B cell (primary cell): Measurements from ENCODE around the gene RASA2. TPM values are rescaled to one million over a fixed set of nuclear protein-coding genes. Genes with fewer than 3 reads are reported as not detected.

Source experiments
- ATAC-seq: fragments of 200-7000 bp; cut with Tn5 transposase; one replicate; pipeline ENCODE4 v1.10.0; 2021; ENCODE audit warnings: low read depth, mild to moderate bottlenecking, moderate number of reproducible peaks, moderate library complexity
- CTCF ChIA-PET: fragments of 350-600 bp; sonication (Branson Sonifier 250); formaldehyde crosslinking; loops from one replicate; lab custom pipeline; 2021; ENCODE audit warnings: antibody characterized with exemption, inconsistent platforms; lab: Charles Lee
- POLR2A ChIA-PET: fragments of 350-600 bp; sonication (Branson Sonifier 250); formaldehyde crosslinking; loops from one replicate; lab custom pipeline; 2021; ENCODE audit warnings: antibody characterized with exemption; lab: Charles Lee
- DNase-seq: peaks from one replicate; pipeline ENCODE4 v3.0.0; 2013
- H2AFZ ChIP-seq: 2 replicates; pipeline ENCODE4 v1.6.1; 2012; ENCODE audit warnings: mild to moderate bottlenecking, low read depth, low read length; ENCODE audit not compliant: insufficient read depth, poor library complexity, severe bottlenecking
- H3K27ac ChIP-seq, 2 donors: 1 replicate in 1 of 2; 2 replicates in 1 of 2; pipeline ENCODE4 v1.5.1; 2012 to 2013; ENCODE audit warnings: low read length in 2 of 2, mild to moderate bottlenecking in 2 of 2, moderate library complexity in 1 of 2
- H3K27me3 ChIP-seq, 4 experiments: fragments of 200-600 bp in 1 of 4; sonication (generic) in 1 of 4; replicated peaks in 1 of 4; 1 replicate in 2 of 4; 2 replicates in 2 of 4; pipeline versions ENCODE4 v1.6.1 to v1.7.0; 2013 to 2016; ENCODE audit warnings: low read length in 3 of 4, mild to moderate bottlenecking in 2 of 4, mixed read lengths in 1 of 4, moderate library complexity in 1 of 4; ENCODE audit not compliant: insufficient read depth in 4 of 4, control insufficient read depth in 3 of 4; ENCODE audit errors: control extremely low read depth in 1 of 4
- H3K36me3 ChIP-seq, 2 experiments: replicated peaks in 1 of 2; 1 replicate in 1 of 2; 2 replicates in 1 of 2; pipeline versions ENCODE4 v1.6.1 to v1.7.1; 2013; ENCODE audit warnings: low read length in 1 of 2; ENCODE audit not compliant: insufficient read depth in 2 of 2, control insufficient read depth in 1 of 2; ENCODE audit errors: control extremely low read depth in 1 of 2, extremely low read depth in 1 of 2
- H3K4me1 ChIP-seq, 2 donors: fragments of 200-600 bp in 1 of 2; sonication (generic) in 1 of 2; 1 replicate in 1 of 2; 2 replicates in 1 of 2; pipeline versions ENCODE4 v1.5.1 to v1.6.1; 2013 to 2017; ENCODE audit warnings: low read length in 2 of 2; ENCODE audit not compliant: control insufficient read depth in 2 of 2, insufficient read depth in 2 of 2
- H3K4me2 ChIP-seq: replicated peaks from 2 replicates; pipeline ENCODE3; 2012; ENCODE audit warnings: mild to moderate bottlenecking, low read depth, low read length; ENCODE audit not compliant: poor library complexity, severe bottlenecking
- H3K4me3 ChIP-seq, 5 experiments: fragments of 200-600 bp in 1 of 5; sonication (generic) in 1 of 5; 1 replicate in 3 of 5; 2 replicates in 2 of 5; pipeline versions ENCODE4 v1.5.1 to v1.7.0; 2011 to 2016; ENCODE audit warnings: low read length in 4 of 5, mild to moderate bottlenecking in 4 of 5, low read depth in 2 of 5, control low read depth in 1 of 5, moderate library complexity in 1 of 5; ENCODE audit not compliant: insufficient read depth in 1 of 5; ENCODE audit errors: control extremely low read depth in 1 of 5, extremely low read depth in 1 of 5
- H3K79me2 ChIP-seq: fragments of 200-600 bp; sonication (generic); one replicate; pipeline ENCODE4 v1.6.0; 2016; ENCODE audit warnings: low read length; ENCODE audit not compliant: control insufficient read depth, insufficient read depth
- H3K9ac ChIP-seq: fragments of 200-600 bp; sonication (generic); 2 replicates; pipeline ENCODE4 v1.6.1; 2017; ENCODE audit warnings: mild to moderate bottlenecking, low read length, moderate library complexity
- H3K9me3 ChIP-seq, 3 donors: one replicate each; pipeline versions ENCODE4 v1.6.1 to v1.7.1; 2013; ENCODE audit warnings: low read length in 2 of 3; ENCODE audit not compliant: control insufficient read depth in 2 of 3, insufficient read depth in 1 of 3; ENCODE audit errors: control extremely low read depth in 1 of 3
- H4K20me1 ChIP-seq: 2 replicates; pipeline ENCODE4 v1.6.0; 2012; ENCODE audit warnings: mild to moderate bottlenecking, low read length; ENCODE audit not compliant: insufficient read depth, control insufficient read depth, poor library complexity, severe bottlenecking
- H3K27ac Mint-ChIP-seq: one replicate; pipeline ENCODE4 v1.8.0; 2021; ENCODE audit warnings: mixed read lengths
- H3K27me3 Mint-ChIP-seq: one replicate; pipeline ENCODE4 v1.8.0; 2021; ENCODE audit warnings: mixed read lengths
- H3K4me1 Mint-ChIP-seq: one replicate; pipeline ENCODE4 v1.8.0; 2021; ENCODE audit warnings: mixed read lengths
- H3K4me3 Mint-ChIP-seq: one replicate; pipeline ENCODE4 v1.8.0; 2021; ENCODE audit warnings: mixed read lengths
- H3K9me3 Mint-ChIP-seq: one replicate; pipeline ENCODE4 v1.8.0; 2022; ENCODE audit warnings: mixed read lengths; ENCODE audit not compliant: insufficient read depth
- EZH2 ChIP-seq: IDR thresholded peaks from 2 replicates; pipeline ENCODE4 v1.6.1; 2012; ENCODE audit warnings: borderline replicate concordance, low read depth, mild to moderate bottlenecking, moderate library complexity, low read length; ENCODE audit not compliant: insufficient read depth, poor library complexity, severe bottlenecking
- WGBS: methylation state at CpG from one replicate; pipeline ENCODE4 v1.1.5; 2013; ENCODE audit warnings: missing lambda C conversion rate; ENCODE audit not compliant: insufficient coverage; 5-methylcytosine and 5-hydroxymethylcytosine counted together
- intact Hi-C: fragments of 100-400 bp; cut with micrococcal nuclease; formaldehyde crosslinking; loops from one replicate; pipeline ENCODE4 v1.10.0; 2022
- polyA plus RNA-seq: library from polyadenylated mRNA; depleted of rRNA; stranded (reverse); fragments of >200 nt; gene quantifications from 2 replicates; pipeline ENCODE4 v1.2.3, GENCODE V29; 2012
- total RNA-seq, 2 donors: library from RNA; stranded (reverse); fragments of 120-200 nt in 1 of 2; gene quantifications; 1 replicate in 1 of 2; 2 replicates in 1 of 2; pipeline versions ENCODE4 v1.2.3 to v1.2.4, GENCODE V29; 2013 to 2022
- TF ChIP-seq, protein P1 (sequence below): fragments of 200-600 bp; IDR thresholded peaks from one replicate; pipeline ENCODE4 v1.8.0; 2022; ENCODE audit warnings: antibody characterized with exemption, mild to moderate bottlenecking

RASA2 gene
- total and polyA plus RNA-seq, 2 donors (not counting 1 experiment from before 2014, with no cell fraction given), result 12.3 to 47.7 TPM

DNA sequence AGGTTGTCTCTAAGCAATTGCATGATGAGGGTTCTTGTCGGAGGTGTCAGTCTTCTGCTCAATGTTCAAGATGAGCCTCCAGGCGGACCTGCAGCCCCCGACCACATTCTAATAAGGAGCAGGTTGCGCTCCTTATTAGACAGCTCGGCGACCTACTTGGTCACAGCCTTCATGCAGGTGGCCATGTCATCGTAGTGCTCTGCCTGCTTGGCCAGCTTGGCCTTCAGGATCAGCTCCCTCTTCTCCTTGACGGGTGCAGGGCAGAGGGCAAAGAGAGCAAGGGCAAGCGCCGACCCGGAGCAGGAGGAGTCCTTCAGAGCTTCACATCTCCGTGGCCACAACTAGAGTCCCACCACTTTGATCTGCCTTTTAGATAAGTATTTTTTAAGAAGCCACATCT lies 113.5 kb downstream of the RASA2 start:
- POLR2A ChIA-PET, result no interaction called here
- peaks cover 6% of the 10 kb centered on the region for H3K9me3 Mint-ChIP-seq
- H3K4me1 Mint-ChIP-seq, result no peaks in the 10 kb centered on the region
- Histone ChIP-seq H3K9ac (no peak overlapping the region), H3K4me3 (no peak overlapping the region), H4K20me1 (no peaks in the 10 kb centered on the region), H3K27ac (no peak overlapping the region), H3K9me3 (peaks cover 0 to 14% (median 5%) of the 10 kb centered on the region in 3 donors), H2AFZ (no peak overlapping the region), H3K36me3 (peaks cover 1 to 15% of the 10 kb centered on the region in 2 experiments), H3K27me3 (no peaks in the 10 kb centered on the region), H3K4me1 (no peaks in the 10 kb centered on the region), H3K4me2 (no peak overlapping the region), H3K79me2 (no peaks in the 10 kb centered on the region)
- CTCF ChIA-PET, result no interaction called here
- H3K27me3 Mint-ChIP-seq, result no peaks in the 10 kb centered on the region
- H3K27ac Mint-ChIP-seq, result no peak overlapping the region
- DNase-seq (no peak), ATAC-seq (no peak)
- WGBS, result 98% methylated on average over 8 of the region's 12 CpGs
- H3K4me3 Mint-ChIP-seq, result no peak overlapping the region
- intact Hi-C loops, result no loop called here
- TF ChIP-seq EZH2, result no peak
- TF ChIP-seq, protein P1, sequence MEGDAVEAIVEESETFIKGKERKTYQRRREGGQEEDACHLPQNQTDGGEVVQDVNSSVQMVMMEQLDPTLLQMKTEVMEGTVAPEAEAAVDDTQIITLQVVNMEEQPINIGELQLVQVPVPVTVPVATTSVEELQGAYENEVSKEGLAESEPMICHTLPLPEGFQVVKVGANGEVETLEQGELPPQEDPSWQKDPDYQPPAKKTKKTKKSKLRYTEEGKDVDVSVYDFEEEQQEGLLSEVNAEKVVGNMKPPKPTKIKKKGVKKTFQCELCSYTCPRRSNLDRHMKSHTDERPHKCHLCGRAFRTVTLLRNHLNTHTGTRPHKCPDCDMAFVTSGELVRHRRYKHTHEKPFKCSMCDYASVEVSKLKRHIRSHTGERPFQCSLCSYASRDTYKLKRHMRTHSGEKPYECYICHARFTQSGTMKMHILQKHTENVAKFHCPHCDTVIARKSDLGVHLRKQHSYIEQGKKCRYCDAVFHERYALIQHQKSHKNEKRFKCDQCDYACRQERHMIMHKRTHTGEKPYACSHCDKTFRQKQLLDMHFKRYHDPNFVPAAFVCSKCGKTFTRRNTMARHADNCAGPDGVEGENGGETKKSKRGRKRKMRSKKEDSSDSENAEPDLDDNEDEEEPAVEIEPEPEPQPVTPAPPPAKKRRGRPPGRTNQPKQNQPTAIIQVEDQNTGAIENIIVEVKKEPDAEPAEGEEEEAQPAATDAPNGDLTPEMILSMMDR, result no peak

DNA sequence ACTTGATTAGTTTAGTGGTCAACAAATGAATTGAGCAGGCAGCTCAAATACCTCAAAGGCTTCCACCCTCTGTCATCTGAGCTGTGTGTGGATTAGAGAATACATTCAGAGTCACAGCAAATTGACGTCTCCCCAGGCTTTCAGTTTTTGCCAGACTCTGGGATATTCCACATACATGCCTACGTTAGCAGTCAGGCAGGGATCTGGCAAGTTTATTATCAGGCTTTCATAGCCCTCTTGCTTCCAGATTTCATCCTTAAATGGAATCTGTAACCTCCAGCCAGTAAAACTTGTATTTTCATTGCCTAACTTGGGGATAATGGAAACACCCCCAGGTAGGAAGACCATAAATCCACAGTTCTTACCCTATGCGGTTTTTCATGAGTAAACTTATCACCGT lies 115.9 kb downstream of the RASA2 start:
- WGBS, result 100% methylated on average over 1 of the region's 4 CpGs
- ATAC-seq, result no peak

More for the DNA sequence above, 115.9 kb downstream of the RASA2 start:
- Mint-ChIP-seq H3K27ac (no peak overlapping the region), H3K4me1 (no peaks in the 10 kb centered on the region), H3K4me3 (no peak overlapping the region), H3K9me3 (peaks cover 6% of the 10 kb centered on the region), H3K27me3 (no peaks in the 10 kb centered on the region)
- intact Hi-C loops, result no loop called here
- Histone ChIP-seq H2AFZ (no peak overlapping the region), H3K36me3 (peaks cover 1 to 21% of the 10 kb centered on the region in 2 experiments), H4K20me1 (no peaks in the 10 kb centered on the region), H3K4me2 (no peak overlapping the region), H3K27me3 (no peaks in the 10 kb centered on the region), H3K9ac (no peak overlapping the region), H3K4me1 (no peaks in the 10 kb centered on the region), H3K79me2 (no peaks in the 10 kb centered on the region), H3K4me3 (no peak overlapping the region), H3K27ac (no peak overlapping the region), H3K9me3 (peaks cover 0 to 14% (median 5%) of the 10 kb centered on the region in 3 donors)
- TF ChIP-seq, protein P1, result no peak
- TF ChIP-seq EZH2, result no peak
- POLR2A ChIA-PET, result interaction anchor here (0.6 kb wide), 1 partner anchor 275 kb away, joined by 3 read pairs; no protein-coding TSS in a partner anchor
- DNase-seq, result no peak
- CTCF ChIA-PET, result no interaction called here
